NOMO-1 treated with dmso at 0.1 percent for 144 hours (cell line): Measurements from ENCODE around the gene PCNP.
"Not testable (repeated sequence)": the region's sequence is repeated elsewhere in the genome, so short reads cannot be mapped to it uniquely, and the experiment has no call there.

Source experiments
- DNase-seq: peaks from one replicate; lab custom pipeline; 2025; ENCODE audit not compliant: unreplicated experiment; lab: John Stamatoyannopoulos, UW

PCNP gene

GRCh38 chr3:101561630-101562328 is 12.2 kb upstream of the PCNP start, which contains the start of gene TRMT10C:
TRMT10C (plus strand) TSS chr3:101561868; CDS start chr3:101564782, 2,914 bp downstream.
- DNase-seq, result peak; percentile 90

DNA sequence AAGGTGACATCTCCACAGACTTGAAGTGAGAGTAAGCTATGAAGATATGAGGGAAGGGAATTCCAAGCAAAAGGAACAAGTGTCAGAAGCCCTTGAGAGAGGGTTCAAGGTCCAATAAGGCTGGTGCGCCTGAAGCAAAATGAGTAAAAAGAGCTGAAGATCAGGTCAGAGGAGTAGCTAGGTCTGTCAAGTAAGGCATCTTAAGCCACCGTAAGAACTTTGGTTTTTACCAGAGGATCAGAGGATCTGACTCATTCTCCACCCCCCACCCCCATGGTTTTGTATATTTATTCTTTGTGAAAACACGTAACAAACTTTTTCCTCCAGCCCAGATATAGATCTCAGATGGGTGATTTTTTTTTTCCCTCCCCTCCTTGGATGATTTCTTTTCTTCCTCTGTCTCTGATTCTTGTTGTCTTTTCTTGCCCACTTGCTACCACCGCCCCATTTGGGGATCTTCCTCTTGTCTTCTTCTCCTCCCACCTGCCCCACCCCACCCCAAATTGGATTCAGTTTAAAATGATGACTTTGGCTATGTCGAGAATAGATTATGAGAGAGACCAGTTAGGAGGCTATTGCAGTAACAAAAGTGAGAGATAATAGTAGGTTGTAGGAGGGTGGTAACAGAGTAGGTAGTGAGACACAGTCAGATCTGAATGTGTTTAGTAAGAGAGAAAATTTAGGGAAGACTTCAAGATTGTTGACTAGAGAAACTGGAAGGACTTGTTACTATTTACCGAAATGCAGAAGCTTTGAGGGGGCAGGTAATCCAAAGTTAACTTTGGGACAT is 6.3 kb upstream of the PCNP start:
- no peak for DNase-seq

GRCh38 chr3:101571028-101571895 is 2.7 kb upstream of the PCNP start:
- no peak for DNase-seq

DNA sequence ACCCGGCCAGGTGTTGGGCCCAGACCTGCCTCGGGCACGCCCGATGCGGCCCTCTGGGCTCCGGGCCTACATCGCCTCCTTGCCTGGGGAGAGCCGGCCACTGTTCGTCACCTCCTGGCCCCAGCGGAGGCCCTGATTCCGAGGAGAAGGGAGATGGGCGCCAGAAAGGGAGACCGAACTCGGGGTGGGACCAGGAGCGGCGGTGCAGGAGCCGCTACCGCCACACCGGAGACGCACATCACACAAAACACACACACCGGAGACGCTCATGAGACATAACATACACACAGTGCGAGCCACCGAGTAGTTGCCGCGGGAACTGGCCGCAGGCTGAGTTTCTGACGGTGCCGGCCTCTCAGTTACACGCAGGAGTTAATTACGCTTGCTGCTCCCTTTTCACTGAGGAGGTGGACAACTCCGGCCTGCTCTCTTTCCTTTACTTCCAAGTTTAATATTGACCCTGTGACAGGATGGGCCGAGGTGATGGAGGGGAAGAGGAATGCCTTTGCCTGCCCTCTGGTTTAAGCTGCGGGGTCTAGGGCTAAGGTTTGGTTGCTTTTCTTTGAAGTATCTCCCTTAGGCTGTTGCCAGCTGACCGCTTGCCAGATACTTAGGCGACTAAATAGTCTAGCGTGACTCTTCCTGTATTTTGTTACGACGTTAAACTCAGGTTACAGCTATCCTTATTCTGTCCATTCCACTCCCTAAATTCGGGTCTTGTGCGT is 570 bp downstream of the PCNP start:
- no peak for DNase-seq

DNA sequence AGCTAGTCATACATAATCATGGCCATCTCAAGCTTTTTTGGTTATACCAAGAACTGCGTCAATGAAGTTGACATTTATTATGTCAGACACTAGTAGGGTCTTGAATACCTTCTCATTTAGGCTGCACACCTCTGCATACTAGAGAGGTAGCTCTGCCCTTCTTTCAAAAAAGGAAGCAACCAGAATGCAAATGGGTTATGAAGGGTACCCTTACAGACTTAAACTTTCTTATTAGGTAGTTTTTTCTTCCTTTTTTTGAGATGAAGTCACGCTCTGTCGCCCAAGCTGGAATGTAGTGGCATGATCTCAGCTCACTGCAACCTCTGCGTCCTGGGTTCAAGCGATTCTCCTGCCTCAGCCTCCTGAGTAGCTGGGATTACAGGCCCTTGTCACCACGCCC is 3.3 kb downstream of the PCNP start:
- no peak for DNase-seq

GRCh38 chr3:101588616-101589015 is 14.6 kb downstream of the PCNP start:
- no peak for DNase-seq

GRCh38 chr3:101591071-101591470 is 17.1 kb downstream of the PCNP start:
- DNase-seq, result no peak

- DNase-seq, result no peak
Observed at GRCh38 chr3:101602731-101603130, 28.8 kb downstream of the PCNP start.

DNA sequence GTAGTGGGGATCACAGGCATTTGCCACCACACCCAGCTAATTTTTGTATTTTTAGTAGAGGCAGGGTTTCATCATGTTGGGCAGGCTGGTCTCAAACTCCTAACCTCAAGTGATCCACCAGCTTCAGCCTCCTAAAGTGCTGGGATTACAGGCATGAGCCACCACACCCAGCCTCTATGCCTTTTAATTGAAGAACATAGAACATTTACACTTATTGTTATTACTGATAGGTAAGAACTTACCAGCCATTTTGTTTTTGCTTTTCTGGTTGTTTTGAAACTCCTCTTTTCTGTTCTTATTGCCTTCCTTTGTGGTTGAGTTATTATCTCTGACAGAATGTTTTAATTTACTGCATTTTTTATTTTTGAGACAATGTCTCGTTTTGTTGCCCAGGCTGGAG is 29.2 kb downstream of the PCNP start:
- DNase-seq, result no peak

GRCh38 chr3:101605398-101605797 is 31.4 kb downstream of the PCNP start:
- DNase-seq, result not testable (repeated sequence)

GRCh38 chr3:101611023-101611422 is 37.0 kb downstream of the PCNP start:
- DNase-seq, result no peak

DNA sequence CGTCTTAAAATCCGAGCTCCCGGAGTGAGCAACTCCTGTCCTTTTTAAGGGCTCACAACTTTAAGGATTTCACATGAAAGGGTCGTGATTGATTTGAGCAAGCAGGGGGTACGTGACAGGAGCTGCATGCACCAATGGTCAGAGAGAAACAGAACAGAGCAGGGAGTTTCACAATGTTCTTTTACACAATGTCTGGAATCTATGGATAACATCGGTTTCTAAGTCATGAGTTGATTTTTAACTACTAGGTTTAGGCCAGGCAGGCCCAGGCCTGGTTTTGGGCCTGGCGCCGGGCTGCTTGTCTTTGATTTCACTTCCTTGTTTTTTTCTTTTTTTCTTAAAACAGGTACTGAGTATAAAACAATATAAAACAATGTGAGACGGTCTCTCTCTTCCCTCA is 39.0 kb downstream of the PCNP start:
- not testable (repeated sequence) for DNase-seq

DNA sequence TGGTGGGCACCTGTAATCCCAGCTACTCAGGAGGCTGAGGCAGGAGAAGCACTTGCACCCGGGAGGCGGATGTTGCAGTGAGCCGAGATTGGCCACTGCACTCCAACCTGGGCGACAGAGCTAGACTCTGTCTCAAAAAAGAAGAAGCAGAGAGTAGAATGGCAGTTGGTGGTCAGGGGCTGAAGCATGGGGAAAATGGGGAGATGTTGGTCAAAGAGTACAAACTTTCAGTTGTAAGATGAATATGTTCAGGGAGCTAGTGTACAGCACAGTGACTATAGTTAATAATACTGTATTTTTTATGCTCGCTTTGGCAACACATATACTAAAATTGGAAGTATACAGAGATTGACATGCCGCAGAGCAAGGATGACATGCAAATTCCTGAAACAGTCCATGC is 41.5 kb downstream of the PCNP start:
- no peak for DNase-seq

GRCh38 chr3:101617478-101617877 is 43.5 kb downstream of the PCNP start:
- no peak for DNase-seq

- no peak for DNase-seq
Observed at GRCh38 chr3:101618726-101619125, 44.7 kb downstream of the PCNP start.

DNA sequence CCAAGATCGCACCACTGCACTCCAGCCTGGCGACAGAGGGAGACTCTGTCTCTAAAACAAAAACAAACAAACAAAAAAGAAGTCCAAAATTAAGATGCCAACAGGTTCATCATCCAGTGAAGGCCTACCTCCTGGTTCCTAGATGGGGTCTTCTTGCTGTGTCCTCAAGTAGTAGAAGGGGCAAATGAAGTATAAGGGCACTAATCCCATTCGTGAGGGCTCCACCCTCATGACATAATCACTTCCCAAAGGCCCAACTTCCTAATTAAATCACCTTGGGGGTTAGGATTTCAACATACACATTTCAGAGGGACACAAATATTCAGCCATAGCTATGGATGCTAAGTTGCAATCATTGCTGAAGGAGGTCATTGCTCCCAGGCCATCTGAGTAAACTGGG is 45.8 kb downstream of the PCNP start:
- DNase-seq, result no peak

GRCh38 chr3:101623656-101624055 is 49.7 kb downstream of the PCNP start:
- DNase-seq, result no peak

DNA sequence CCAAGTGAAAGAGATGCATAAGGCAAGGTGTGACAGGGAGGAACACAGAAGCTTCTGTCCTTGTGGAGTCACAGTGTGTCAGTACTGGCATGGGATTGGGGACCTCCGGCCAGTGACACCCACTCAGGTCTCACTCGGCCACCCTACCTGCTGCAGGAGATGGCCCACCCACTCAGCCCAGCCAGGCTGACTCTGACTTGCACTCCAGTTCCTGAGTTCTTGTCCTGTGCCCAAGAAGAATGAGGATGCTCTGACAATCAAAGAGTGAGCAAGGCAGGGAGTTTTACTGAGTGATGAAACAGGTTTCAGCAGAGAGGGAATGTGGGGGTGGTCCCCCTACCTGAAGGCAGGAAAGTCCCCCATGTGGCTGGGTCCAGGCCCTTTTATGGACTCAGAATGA is 50.9 kb downstream of the PCNP start:
- no peak for DNase-seq

DNA sequence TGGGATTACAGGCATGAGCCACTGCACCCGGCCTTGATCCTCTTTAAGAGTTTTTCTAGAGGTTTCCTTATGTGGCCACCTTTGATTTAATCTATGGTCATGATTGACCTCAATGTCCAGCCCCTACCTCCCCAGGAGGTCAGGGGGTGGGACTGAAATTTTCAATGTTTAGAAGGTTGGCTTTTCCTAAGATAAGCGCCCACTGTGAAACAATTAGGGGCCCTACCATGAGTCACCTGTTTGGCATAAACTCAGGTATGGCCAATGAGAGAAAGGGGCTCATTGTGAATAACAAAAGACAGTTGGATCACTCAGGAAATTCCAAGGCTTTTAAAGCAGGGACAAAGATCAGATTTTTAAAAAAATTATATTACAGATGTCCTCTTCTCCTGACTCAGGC is 51.9 kb downstream of the PCNP start:
- no peak for DNase-seq

- DNase-seq, result no peak
Observed at GRCh38 chr3:101629219-101629618, 55.2 kb downstream of the PCNP start.
